22Rv1 (cell line): ENCODE data around the gene KRT84.

ENCODE experiments used
- ZFX ChIP-seq: fragments of 450-650 bp; IDR thresholded peaks from 2 replicates; pipeline ENCODE4 v1.6.1; 2017; ENCODE audit warnings: antibody characterized with exemption, borderline replicate concordance
- TF ChIP-seq, protein P1 (sequence below): fragments of 450-650 bp; IDR thresholded peaks from 2 replicates; pipeline ENCODE4 v1.5.1; 2017; ENCODE audit warnings: mild to moderate bottlenecking

- TF ChIP-seq, protein P1, sequence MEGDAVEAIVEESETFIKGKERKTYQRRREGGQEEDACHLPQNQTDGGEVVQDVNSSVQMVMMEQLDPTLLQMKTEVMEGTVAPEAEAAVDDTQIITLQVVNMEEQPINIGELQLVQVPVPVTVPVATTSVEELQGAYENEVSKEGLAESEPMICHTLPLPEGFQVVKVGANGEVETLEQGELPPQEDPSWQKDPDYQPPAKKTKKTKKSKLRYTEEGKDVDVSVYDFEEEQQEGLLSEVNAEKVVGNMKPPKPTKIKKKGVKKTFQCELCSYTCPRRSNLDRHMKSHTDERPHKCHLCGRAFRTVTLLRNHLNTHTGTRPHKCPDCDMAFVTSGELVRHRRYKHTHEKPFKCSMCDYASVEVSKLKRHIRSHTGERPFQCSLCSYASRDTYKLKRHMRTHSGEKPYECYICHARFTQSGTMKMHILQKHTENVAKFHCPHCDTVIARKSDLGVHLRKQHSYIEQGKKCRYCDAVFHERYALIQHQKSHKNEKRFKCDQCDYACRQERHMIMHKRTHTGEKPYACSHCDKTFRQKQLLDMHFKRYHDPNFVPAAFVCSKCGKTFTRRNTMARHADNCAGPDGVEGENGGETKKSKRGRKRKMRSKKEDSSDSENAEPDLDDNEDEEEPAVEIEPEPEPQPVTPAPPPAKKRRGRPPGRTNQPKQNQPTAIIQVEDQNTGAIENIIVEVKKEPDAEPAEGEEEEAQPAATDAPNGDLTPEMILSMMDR, result no peak
- no peak for TF ChIP-seq ZFX
Measured at GRCh38 chr12:52332381-52332780, 53.1 kb downstream of the KRT84 start.
